HK-2 (cell line): ENCODE measurements around the gene C10orf105.
A peak's percentile ranks its signal among the peaks of the same experiment; 100 is the strongest.

Experiments
- DNase-seq: peaks from one replicate; pipeline ENCODE4 v3.0.0-alpha.2; 2018; ENCODE audit not compliant: unreplicated experiment

Gene C10orf105

GRCh38 chr10:71697938-71698709 is 21.5 kb downstream of the C10orf105 start:
- no peak for DNase-seq

GRCh38 chr10:71696628-71697326 is 22.8 kb downstream of the C10orf105 start:
- DNase-seq: peak; percentile 60

- DNase-seq: no peak
Observed at GRCh38 chr10:71695502-71696476, 23.8 kb downstream of the C10orf105 start.

GRCh38 chr10:71694567-71694968 is 25.0 kb downstream of the C10orf105 start:
- DNase-seq: no peak

- no peak for DNase-seq
Observed at GRCh38 chr10:71694039-71694501, 25.5 kb downstream of the C10orf105 start.

GRCh38 chr10:71693377-71693776 is 26.2 kb downstream of the C10orf105 start:
- DNase-seq: no peak

GRCh38 chr10:71692598-71693306 is 26.8 kb downstream of the C10orf105 start:
- DNase-seq: no peak

- DNase-seq: no peak
Observed at GRCh38 chr10:71691405-71691804, 28.2 kb downstream of the C10orf105 start.

- no peak for DNase-seq
Observed at GRCh38 chr10:71690094-71690720, 29.4 kb downstream of the C10orf105 start.

GRCh38 chr10:71688256-71688655 is 31.3 kb downstream of the C10orf105 start:
- DNase-seq: no peak

GRCh38 chr10:71687480-71687879 is 32.1 kb downstream of the C10orf105 start:
- no peak for DNase-seq

- DNase-seq: no peak
Observed at GRCh38 chr10:71687077-71687476, 32.5 kb downstream of the C10orf105 start.

GRCh38 chr10:71685554-71686232 is 33.9 kb downstream of the C10orf105 start:
- no peak for DNase-seq

- peak; percentile 13 for DNase-seq
Observed at GRCh38 chr10:71684356-71685173, 35.0 kb downstream of the C10orf105 start.

GRCh38 chr10:71683301-71683700 is 36.3 kb downstream of the C10orf105 start:
- DNase-seq: no peak

GRCh38 chr10:71681977-71682376 is 37.6 kb downstream of the C10orf105 start:
- no peak for DNase-seq

- DNase-seq: no peak
Observed at GRCh38 chr10:71679425-71679824, 40.2 kb downstream of the C10orf105 start.

- DNase-seq: no peak
Observed at GRCh38 chr10:71678057-71678805, 41.3 kb downstream of the C10orf105 start.

GRCh38 chr10:71677261-71677660 is 42.3 kb downstream of the C10orf105 start:
- no peak for DNase-seq
